ENCODE results near the gene GAPDHS.

GAPDHS gene

DNA sequence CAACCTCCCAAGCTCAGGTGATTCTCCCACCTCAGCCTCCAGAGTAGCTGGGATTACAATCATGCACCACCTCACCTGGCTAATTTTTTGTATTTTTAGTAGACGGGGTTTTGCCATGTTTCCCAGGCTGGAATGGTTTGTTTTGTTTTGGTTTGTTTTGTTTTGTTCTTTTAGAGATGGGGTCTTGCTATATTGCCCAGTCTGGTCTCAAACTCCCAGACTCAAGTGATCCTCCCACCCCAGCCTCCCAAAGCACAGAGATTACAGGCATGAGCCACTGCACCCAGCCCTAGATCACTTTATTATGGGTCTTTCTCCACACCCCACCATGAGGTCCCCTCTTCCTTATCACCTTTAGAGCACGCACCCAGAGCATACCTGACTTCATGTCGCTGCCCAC is 35.0 kb upstream of the GAPDHS start:
- DNase-seq = no peak
- in situ Hi-C loops (cut with HindIII; ENCODE audit: low pct_ligation_motif_present, low sequenced_read_pairs) = no loop called here
- TF ChIP-seq, protein P1, sequence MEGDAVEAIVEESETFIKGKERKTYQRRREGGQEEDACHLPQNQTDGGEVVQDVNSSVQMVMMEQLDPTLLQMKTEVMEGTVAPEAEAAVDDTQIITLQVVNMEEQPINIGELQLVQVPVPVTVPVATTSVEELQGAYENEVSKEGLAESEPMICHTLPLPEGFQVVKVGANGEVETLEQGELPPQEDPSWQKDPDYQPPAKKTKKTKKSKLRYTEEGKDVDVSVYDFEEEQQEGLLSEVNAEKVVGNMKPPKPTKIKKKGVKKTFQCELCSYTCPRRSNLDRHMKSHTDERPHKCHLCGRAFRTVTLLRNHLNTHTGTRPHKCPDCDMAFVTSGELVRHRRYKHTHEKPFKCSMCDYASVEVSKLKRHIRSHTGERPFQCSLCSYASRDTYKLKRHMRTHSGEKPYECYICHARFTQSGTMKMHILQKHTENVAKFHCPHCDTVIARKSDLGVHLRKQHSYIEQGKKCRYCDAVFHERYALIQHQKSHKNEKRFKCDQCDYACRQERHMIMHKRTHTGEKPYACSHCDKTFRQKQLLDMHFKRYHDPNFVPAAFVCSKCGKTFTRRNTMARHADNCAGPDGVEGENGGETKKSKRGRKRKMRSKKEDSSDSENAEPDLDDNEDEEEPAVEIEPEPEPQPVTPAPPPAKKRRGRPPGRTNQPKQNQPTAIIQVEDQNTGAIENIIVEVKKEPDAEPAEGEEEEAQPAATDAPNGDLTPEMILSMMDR (IDR thresholded peaks at IDR 0.05; ENCODE audit: low read depth, low read length, missing control alignments) = no peak
- no peaks in the 10 kb centered on the region for H3K27me3 ChIP-seq (replicated peaks)
- H3K27ac ChIP-seq = no peak overlapping the region
- no peak overlapping the region for H3K4me3 ChIP-seq (ENCODE audit: low read depth, low read length)
- H3K36me3 ChIP-seq (replicated peaks) = no peaks in the 10 kb centered on the region

DNA sequence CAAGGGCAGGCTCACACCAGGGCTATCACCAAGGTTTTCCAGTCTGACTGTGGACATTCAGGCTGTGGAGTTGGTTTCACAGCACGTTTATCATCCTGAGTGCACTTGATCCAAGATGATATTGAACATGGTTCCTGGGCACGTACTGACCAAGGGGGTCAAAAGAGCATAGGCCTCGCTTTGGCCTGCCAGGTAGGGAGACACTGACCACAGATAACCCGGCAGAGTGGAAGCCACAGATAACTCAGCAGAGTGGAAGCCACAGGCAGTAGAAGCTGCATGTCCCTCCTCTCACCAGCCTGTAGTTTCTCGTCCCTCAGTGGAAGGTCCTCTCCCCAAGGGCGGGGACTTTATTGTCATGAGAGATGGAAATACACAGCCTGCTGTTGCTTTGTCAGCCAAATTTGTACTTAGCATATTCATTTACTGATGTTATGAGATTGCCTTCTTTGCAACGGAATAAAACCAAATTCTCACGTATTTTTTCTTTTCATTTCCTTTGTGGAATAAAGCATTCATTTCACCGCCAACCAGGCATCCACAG is 34.2 kb upstream of the GAPDHS start:
- DNase-seq = no peak
- TF ChIP-seq, protein P1 (IDR thresholded peaks at IDR 0.05; ENCODE audit: low read depth, low read length, missing control alignments) = no peak
- H3K4me3 ChIP-seq (ENCODE audit: low read depth, low read length) = no peak overlapping the region
- H3K27me3 ChIP-seq (replicated peaks) = no peaks in the 10 kb centered on the region
- in situ Hi-C loops (cut with HindIII; ENCODE audit: low pct_ligation_motif_present, low sequenced_read_pairs) = no loop called here
- no peak overlapping the region for H3K27ac ChIP-seq
- no peaks in the 10 kb centered on the region for H3K36me3 ChIP-seq (replicated peaks)

DNA sequence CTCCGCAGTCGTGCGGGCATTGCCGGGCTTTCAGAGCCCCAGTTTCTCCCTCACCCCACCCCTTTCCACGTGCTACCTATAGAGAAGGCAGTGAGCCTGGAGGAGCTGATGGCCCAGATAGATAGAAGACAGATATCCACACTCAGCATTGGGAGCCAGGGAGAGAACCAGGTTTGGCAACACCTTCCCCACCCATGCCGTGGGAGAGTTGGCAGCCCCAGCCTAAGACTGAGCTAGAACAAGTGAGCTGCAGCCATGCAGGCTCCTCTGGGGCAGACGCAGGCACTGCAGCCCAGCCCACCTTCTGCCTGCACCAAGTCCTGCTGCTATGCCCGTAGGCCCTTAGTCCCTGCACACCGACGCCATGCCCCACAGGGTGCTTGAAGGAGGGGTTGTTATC is 32.6 kb upstream of the GAPDHS start:
- in situ Hi-C loops (cut with HindIII; ENCODE audit: low pct_ligation_motif_present, low sequenced_read_pairs) = no loop called here
- no peak overlapping the region for H3K27ac ChIP-seq
- no peaks in the 10 kb centered on the region for H3K27me3 ChIP-seq (replicated peaks)
- no peaks in the 10 kb centered on the region for H3K36me3 ChIP-seq (replicated peaks)
- DNase-seq = no peak
- TF ChIP-seq, protein P1 (IDR thresholded peaks at IDR 0.05; ENCODE audit: low read depth, low read length, missing control alignments) = no peak
- H3K4me3 ChIP-seq (ENCODE audit: low read depth, low read length) = no peak overlapping the region

DNA sequence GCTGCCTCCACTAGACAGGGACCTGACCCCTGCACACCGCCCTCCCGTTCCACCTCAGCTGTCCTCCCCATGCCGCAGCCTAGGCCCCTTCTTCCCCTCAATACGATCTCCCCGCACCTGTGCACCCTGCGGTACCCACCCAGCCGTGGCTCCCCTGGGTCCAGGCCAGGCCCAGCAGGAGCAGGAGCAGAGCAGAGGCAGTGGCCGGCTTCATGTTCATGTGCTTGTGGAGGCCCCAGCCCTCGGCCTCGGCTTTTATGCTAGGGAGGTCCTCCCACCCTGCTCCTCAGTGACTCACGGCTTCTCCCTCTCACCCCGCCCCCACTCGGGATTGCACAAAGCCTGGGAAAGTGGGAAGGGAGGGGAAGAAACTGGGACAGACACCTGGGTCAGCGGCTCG is 31.6 kb upstream of the GAPDHS start:
- TF ChIP-seq, protein P1 (IDR thresholded peaks at IDR 0.05; ENCODE audit: low read depth, low read length, missing control alignments) = no peak
- in situ Hi-C loops (cut with HindIII; ENCODE audit: low pct_ligation_motif_present, low sequenced_read_pairs) = no loop called here
- H3K36me3 ChIP-seq (replicated peaks) = no peaks in the 10 kb centered on the region
- H3K4me3 ChIP-seq (ENCODE audit: low read depth, low read length) = no peak overlapping the region
- peaks cover 3% of the 10 kb centered on the region for H3K27me3 ChIP-seq (replicated peaks)
- no peak for DNase-seq
- H3K27ac ChIP-seq = no peak overlapping the region

DNA sequence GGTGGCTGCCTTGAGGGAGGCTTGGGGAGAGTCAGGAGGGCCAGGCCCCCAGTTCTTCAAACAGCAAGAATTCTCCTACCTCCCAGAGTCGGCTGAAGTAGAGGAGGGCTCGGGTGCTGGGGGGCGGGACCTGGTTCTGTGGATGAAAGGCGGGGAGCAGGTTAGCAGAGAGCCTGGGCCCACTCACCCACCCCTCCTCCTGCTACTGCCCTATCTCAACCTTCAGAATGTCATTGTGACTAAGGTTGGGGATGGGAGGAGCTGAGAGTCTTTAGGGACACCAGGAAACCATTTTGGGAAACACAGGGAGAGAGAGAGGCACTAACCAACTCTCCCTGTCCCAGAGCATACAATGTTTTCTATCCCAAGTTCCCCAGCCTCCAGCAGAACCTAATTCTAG is 30.5 kb upstream of the GAPDHS start:
- in situ Hi-C loops (cut with HindIII; ENCODE audit: low pct_ligation_motif_present, low sequenced_read_pairs) = no loop called here
- peaks cover 12% of the 10 kb centered on the region for H3K27me3 ChIP-seq (replicated peaks)

More for the DNA sequence above, 30.5 kb upstream of the GAPDHS start:
- no peak overlapping the region for H3K4me3 ChIP-seq (ENCODE audit: low read depth, low read length)
- DNase-seq = no peak
- H3K36me3 ChIP-seq (replicated peaks) = no peaks in the 10 kb centered on the region
- H3K27ac ChIP-seq = no peak overlapping the region
- TF ChIP-seq, protein P1 (IDR thresholded peaks at IDR 0.05; ENCODE audit: low read depth, low read length, missing control alignments) = no peak

Data from brain microvascular endothelial cell (primary cell).